Astrocyte (in vitro differentiated cells and primary cell): ENCODE data around the gene MICALL1.

ENCODE experiments used
- CTCF ChIP-seq: IDR thresholded peaks from 2 replicates; pipeline ENCODE4 v1.5.1; 2011; ENCODE audit warnings: low read depth, mild to moderate bottlenecking, inconsistent platforms, low read length, moderate library complexity; ENCODE audit not compliant: insufficient read depth
- EZH2 ChIP-seq: IDR thresholded peaks from 2 replicates; pipeline ENCODE4 v1.6.1; 2012; ENCODE audit warnings: mild to moderate bottlenecking, low read length, inconsistent platforms; ENCODE audit not compliant: insufficient read depth

GRCh38 chr22:37865510-37865909 lies 40.6 kb upstream of the MICALL1 start:
- TF ChIP-seq CTCF (no peak), EZH2 (no peak)
